Upper lobe of left lung (tissue), 4 donors: ENCODE data around the gene INO80C.

Experiments used
- CTCF ChIP-seq, 6 experiments: fragments of 450-650 bp in 4 of 6; fragments of 200-600 bp in 2 of 6; sonication (generic) in 2 of 6; IDR thresholded peaks; one replicate each; pipeline ENCODE4 v1.5.1; 2016 to 2019; ENCODE audit warnings: antibody characterized with exemption in 6 of 6
- EP300 ChIP-seq, 4 donors: sonication (generic); formaldehyde crosslinking; IDR thresholded peaks; one replicate each; pipeline ENCODE4 v1.5.1; 2017; ENCODE audit warnings: antibody characterized with exemption in 4 of 4, control low read depth in 2 of 4
- POLR2A ChIP-seq, 4 donors: fragments of 450-650 bp; IDR thresholded peaks; one replicate each; pipeline ENCODE4 v1.5.1; 2016 to 2017; ENCODE audit warnings: antibody characterized with exemption in 4 of 4, mild to moderate bottlenecking in 2 of 4
- POLR2AphosphoS5 ChIP-seq, 2 donors: sonication (generic); formaldehyde crosslinking; IDR thresholded peaks; one replicate each; pipeline ENCODE4 v1.5.1; 2017; ENCODE audit warnings: antibody characterized with exemption in 2 of 2

GRCh38 chr18:35517715-35518114 lies 20.0 kb upstream of the INO80C start:
- TF ChIP-seq CTCF (IDR thresholded peaks at IDR 0.05) (no peak), POLR2A (IDR thresholded peaks at IDR 0.05) (no peak), POLR2AphosphoS5 (IDR thresholded peaks at IDR 0.05) (no peak), EP300 (IDR thresholded peaks at IDR 0.05) (no peak)
